DND-41 (cell line): ENCODE measurements around the gene SWAP70.

Experiments used
- EZH2 ChIP-seq: IDR thresholded peaks from 3 replicates; pipeline ENCODE4 v1.6.1; 2012; ENCODE audit warnings: borderline replicate concordance, low read depth, mild to moderate bottlenecking, moderate library complexity, low read length, inconsistent platforms; ENCODE audit not compliant: severe bottlenecking
- TF ChIP-seq, protein P1 (sequence below): IDR thresholded peaks from 2 replicates; pipeline ENCODE4 v1.5.1; 2012; ENCODE audit warnings: borderline replicate concordance, low read length, moderate library complexity, mild to moderate bottlenecking; ENCODE audit not compliant: poor library complexity, severe bottlenecking; ENCODE audit errors: extremely low read depth

DNA sequence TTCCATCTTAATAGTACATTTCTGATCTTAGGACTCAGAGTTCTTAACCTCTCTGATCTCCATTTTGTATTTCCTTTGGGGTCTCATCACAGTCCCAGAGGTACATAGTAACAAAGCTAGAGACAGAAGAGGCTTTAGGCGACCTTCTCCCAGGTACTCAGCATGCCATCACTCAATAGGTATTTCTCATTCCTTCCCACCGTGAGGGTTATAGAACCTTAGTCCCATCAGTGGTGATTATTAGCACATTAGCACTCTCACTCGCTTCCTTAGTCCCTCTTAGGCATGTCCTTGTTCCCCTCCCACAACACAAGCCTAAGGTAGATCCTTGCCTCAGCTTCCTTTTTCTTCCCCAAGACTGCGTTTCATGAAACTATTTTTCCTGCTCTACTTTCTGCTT lies 14.7 kb downstream of the SWAP70 start:
- TF ChIP-seq, protein P1, sequence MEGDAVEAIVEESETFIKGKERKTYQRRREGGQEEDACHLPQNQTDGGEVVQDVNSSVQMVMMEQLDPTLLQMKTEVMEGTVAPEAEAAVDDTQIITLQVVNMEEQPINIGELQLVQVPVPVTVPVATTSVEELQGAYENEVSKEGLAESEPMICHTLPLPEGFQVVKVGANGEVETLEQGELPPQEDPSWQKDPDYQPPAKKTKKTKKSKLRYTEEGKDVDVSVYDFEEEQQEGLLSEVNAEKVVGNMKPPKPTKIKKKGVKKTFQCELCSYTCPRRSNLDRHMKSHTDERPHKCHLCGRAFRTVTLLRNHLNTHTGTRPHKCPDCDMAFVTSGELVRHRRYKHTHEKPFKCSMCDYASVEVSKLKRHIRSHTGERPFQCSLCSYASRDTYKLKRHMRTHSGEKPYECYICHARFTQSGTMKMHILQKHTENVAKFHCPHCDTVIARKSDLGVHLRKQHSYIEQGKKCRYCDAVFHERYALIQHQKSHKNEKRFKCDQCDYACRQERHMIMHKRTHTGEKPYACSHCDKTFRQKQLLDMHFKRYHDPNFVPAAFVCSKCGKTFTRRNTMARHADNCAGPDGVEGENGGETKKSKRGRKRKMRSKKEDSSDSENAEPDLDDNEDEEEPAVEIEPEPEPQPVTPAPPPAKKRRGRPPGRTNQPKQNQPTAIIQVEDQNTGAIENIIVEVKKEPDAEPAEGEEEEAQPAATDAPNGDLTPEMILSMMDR: no peak
- TF ChIP-seq EZH2: no peak
